Natural killer cell (primary cell): ENCODE measurements around the gene CD27. TPM values are rescaled to one million over a fixed set of nuclear protein-coding genes. Genes with fewer than 3 reads are reported as not detected.
A peak's percentile ranks its signal among the peaks of the same experiment; 100 is the strongest.

Experiments
- ATAC-seq, 3 donors: fragments of 150-1000 bp in 2 of 3; fragments of 200-7000 bp in 1 of 3; cut with Tn5 transposase; 1 replicate in 1 of 3; 2 replicates in 2 of 3; pipeline ENCODE4 v1.10.0; 2021; ENCODE audit warnings: mild to moderate bottlenecking in 2 of 3, moderate library complexity in 2 of 3
- DNase-seq, 2 donors: peaks; one replicate each; pipeline versions ENCODE4 v3.0.0 to v3.0.0-alpha.2; 2013 to 2021; ENCODE audit warnings: mixed read lengths in 1 of 2
- H3K27ac ChIP-seq: one replicate; pipeline ENCODE4 v1.5.1; 2013; ENCODE audit warnings: mild to moderate bottlenecking, low read length
- H3K27me3 ChIP-seq: one replicate; pipeline ENCODE4 v1.6.1; 2013; ENCODE audit warnings: low read length; ENCODE audit not compliant: control insufficient read depth, insufficient read depth
- H3K36me3 ChIP-seq: one replicate; pipeline ENCODE4 v1.6.1; 2013; ENCODE audit warnings: low read length; ENCODE audit not compliant: control insufficient read depth, insufficient read depth
- H3K4me1 ChIP-seq: one replicate; pipeline ENCODE4 v1.6.1; 2013; ENCODE audit warnings: low read length; ENCODE audit not compliant: control insufficient read depth, insufficient read depth
- H3K4me3 ChIP-seq: one replicate; pipeline ENCODE4 v1.5.1; 2013; ENCODE audit warnings: low read length
- H3K9me3 ChIP-seq: one replicate; pipeline ENCODE4 v1.6.1; 2013; ENCODE audit warnings: low read length; ENCODE audit not compliant: control insufficient read depth, insufficient read depth
- H3K27ac Mint-ChIP-seq, 2 donors: one replicate each; pipeline ENCODE4 v1.8.0; 2022; ENCODE audit warnings: mild to moderate bottlenecking in 2 of 2, mixed read lengths in 2 of 2, moderate library complexity in 1 of 2
- H3K27me3 Mint-ChIP-seq, 2 donors: one replicate each; pipeline ENCODE4 v1.8.0; 2022; ENCODE audit warnings: low read depth in 2 of 2, mixed read lengths in 2 of 2
- H3K36me3 Mint-ChIP-seq: one replicate; pipeline ENCODE4 v1.8.0; 2022; ENCODE audit warnings: mixed read lengths
- H3K4me1 Mint-ChIP-seq, 2 donors: one replicate each; pipeline ENCODE4 v1.8.0; 2022; ENCODE audit warnings: mixed read lengths in 2 of 2
- H3K4me3 Mint-ChIP-seq: one replicate; pipeline ENCODE4 v1.8.0; 2022; ENCODE audit warnings: mild to moderate bottlenecking, moderate library complexity, mixed read lengths
- H3K9me3 Mint-ChIP-seq, 2 donors: one replicate each; pipeline ENCODE4 v1.8.0; 2022; ENCODE audit warnings: mixed read lengths in 2 of 2
- CTCF ChIP-seq: fragments of 200-600 bp; IDR thresholded peaks from one replicate; pipeline ENCODE4 v1.8.0; 2022; ENCODE audit warnings: antibody characterized with exemption
- WGBS: methylation state at CpG from one replicate; pipeline ENCODE4 v1.1.7; 2013; ENCODE audit warnings: missing lambda C conversion rate; ENCODE audit not compliant: insufficient coverage; 5-methylcytosine and 5-hydroxymethylcytosine counted together
- intact Hi-C: fragments of 100-400 bp; cut with micrococcal nuclease; formaldehyde crosslinking; loops from one replicate; pipeline ENCODE4 v1.14.2; 2022
- total RNA-seq, 4 donors: library from RNA; stranded (reverse); fragments of 120-200 nt in 1 of 4; gene quantifications; one replicate each; pipeline versions ENCODE4 v1.2.3 to v1.2.4, GENCODE V29; 2013 to 2022

CD27 gene
- total RNA-seq, 3 donors from 2014 or later (not counting 1 experiment from before 2014, with no cell fraction given), result 2.7 to 13.7 (median 3.1) TPM

- intact Hi-C loops, result no loop called here
- DNase-seq (no peak), ATAC-seq (no peak)
- Mint-ChIP-seq H3K27ac (peak overlapping the region; percentile 95 to 97), H3K9me3 (no peaks in the 10 kb centered on the region), H3K4me3 (peak overlapping the region; percentile 57), H3K36me3 (peaks cover 7% of the 10 kb centered on the region), H3K4me1 (peaks cover 59 to 72% of the 10 kb centered on the region in 2 donors), H3K27me3 (no peaks in the 10 kb centered on the region)
- Histone ChIP-seq H3K27me3 (no peaks in the 10 kb centered on the region), H3K4me1 (peaks cover 45% of the 10 kb centered on the region), H3K9me3 (no peaks in the 10 kb centered on the region), H3K4me3 (no peak overlapping the region), H3K27ac (no peak overlapping the region), H3K36me3 (peaks cover 33% of the 10 kb centered on the region)
- no peak for TF ChIP-seq CTCF
These were observed 23.5 kb downstream of the CD27 start for GRCh38 chr12:6468283-6468575.

- peak overlapping the region; percentile 93 for H3K4me3 Mint-ChIP-seq
These were observed 24.3 kb downstream of the CD27 start for GRCh38 chr12:6469092-6469491.

GRCh38 chr12:6469609-6470374, 25.0 kb downstream of the CD27 start:
- no peak for TF ChIP-seq CTCF
- H3K4me3 ChIP-seq, result peak overlapping the region; percentile 94

More at GRCh38 chr12:6469092-6469491, 24.3 kb downstream of the CD27 start:
- H3K27ac ChIP-seq, result no peak overlapping the region
- Mint-ChIP-seq H3K4me1 (peaks cover 50 to 63% of the 10 kb centered on the region in 2 donors), H3K9me3 (no peaks in the 10 kb centered on the region), H3K27me3 (no peaks in the 10 kb centered on the region), H3K36me3 (peaks cover 7% of the 10 kb centered on the region), H3K27ac (peak overlapping the region; percentile 95 to 97)
- H3K4me3 ChIP-seq, result no peak overlapping the region
- H3K27me3 ChIP-seq, result no peaks in the 10 kb centered on the region
- H3K36me3 ChIP-seq, result peaks cover 24% of the 10 kb centered on the region
- peak in 1 of 2 donors; percentile 35 for DNase-seq
- no peak for ATAC-seq
- peaks cover 37% of the 10 kb centered on the region for H3K4me1 ChIP-seq
- no peak for TF ChIP-seq CTCF
- intact Hi-C loops, result no loop called here
- WGBS, result 51% methylated on average over 6 of the region's 6 CpGs
- H3K9me3 ChIP-seq, result no peaks in the 10 kb centered on the region

More at GRCh38 chr12:6469609-6470374, 25.0 kb downstream of the CD27 start:
- no peak for ATAC-seq
- peaks cover 17% of the 10 kb centered on the region for H3K36me3 ChIP-seq
- Mint-ChIP-seq H3K27ac (peak overlapping the region; percentile 95 to 97), H3K36me3 (peaks cover 7% of the 10 kb centered on the region), H3K4me3 (peak overlapping the region; percentile 93), H3K4me1 (peaks cover 43 to 56% of the 10 kb centered on the region in 2 donors), H3K9me3 (no peaks in the 10 kb centered on the region), H3K27me3 (no peaks in the 10 kb centered on the region)
- intact Hi-C loops, result loop anchor here (1.0 to 2.0 kb wide), 3 partner anchors 17 to 65 kb away; partner anchors contain the start of genes GAPDH, NCAPD2 and TAPBPL
- H3K9me3 ChIP-seq, result no peaks in the 10 kb centered on the region
- no peak for DNase-seq
- WGBS, result 22% methylated on average over 13 of the region's 16 CpGs
- peak overlapping the region; percentile 94 for H3K27ac ChIP-seq
- H3K27me3 ChIP-seq, result no peaks in the 10 kb centered on the region
- peaks cover 30% of the 10 kb centered on the region for H3K4me1 ChIP-seq
